NB4 (cell line): ENCODE results near the gene SMAD5.
A peak's percentile ranks its signal among the peaks of the same experiment; 100 is the strongest.

Experiments
- DNase-seq: peaks from one replicate; pipeline ENCODE4 v3.0.0; 2010; ENCODE audit warnings: low read depth
- H3K4me3 ChIP-seq: one replicate; pipeline ENCODE4 v1.5.1; 2011; ENCODE audit warnings: mild to moderate bottlenecking, low read depth, low read length, moderate library complexity
- CTCF ChIP-seq: IDR thresholded peaks from one replicate; pipeline ENCODE4 v1.5.1; 2012; ENCODE audit warnings: low read depth, low read length
- MAX ChIP-seq: IDR thresholded peaks from 2 replicates; pipeline ENCODE4 v1.6.1; 2011; ENCODE audit warnings: low read depth, low read length
- MYC ChIP-seq: IDR thresholded peaks from 2 replicates; pipeline ENCODE4 v1.6.1; 2011; ENCODE audit warnings: low read depth, low read length
- POLR2A ChIP-seq: IDR thresholded peaks from 2 replicates; pipeline ENCODE4 v1.6.1; 2011; ENCODE audit warnings: mild to moderate bottlenecking; ENCODE audit not compliant: insufficient read length; ENCODE audit errors: extremely low read depth

SMAD5 gene

GRCh38 chr5:136207631-136208030 lies 75.0 kb downstream of the SMAD5 start:
- H3K4me3 ChIP-seq, result no peak overlapping the region
- no peak for DNase-seq
- TF ChIP-seq MYC, result no peak
- TF ChIP-seq CTCF, result no peak
- no peak for TF ChIP-seq POLR2A
- TF ChIP-seq MAX, result no peak

GRCh38 chr5:136208916-136209315 lies 76.3 kb downstream of the SMAD5 start:
- H3K4me3 ChIP-seq, result no peak overlapping the region
- DNase-seq, result peak; percentile 35
- TF ChIP-seq MYC (no peak), MAX (no peak), CTCF (no peak), POLR2A (no peak)

- no peak for DNase-seq
- no peak for TF ChIP-seq MAX
- no peak for TF ChIP-seq CTCF
- TF ChIP-seq MYC, result no peak
- no peak for TF ChIP-seq POLR2A
- no peak overlapping the region for H3K4me3 ChIP-seq
These were observed 76.8 kb downstream of the SMAD5 start for GRCh38 chr5:136209346-136209910.

GRCh38 chr5:136210259-136210658 lies 77.6 kb downstream of the SMAD5 start:
- DNase-seq, result no peak
- TF ChIP-seq POLR2A (no peak), CTCF (no peak), MAX (no peak), MYC (no peak)
- no peak overlapping the region for H3K4me3 ChIP-seq

- no peak for DNase-seq
- no peak overlapping the region for H3K4me3 ChIP-seq
- no peak for TF ChIP-seq CTCF
- TF ChIP-seq MYC, result no peak
These were observed 78.8 kb downstream of the SMAD5 start for GRCh38 chr5:136211282-136212040.
